K562 (cell line): ENCODE data around the gene CIB1. TPM values are rescaled to one million over a fixed set of nuclear protein-coding genes. Genes with fewer than 3 reads are reported as not detected.

Source experiments
- E4F1 ChIP-seq: fragments of 250-450 bp; sonication (Bioruptor Pico); IDR thresholded peaks from 2 replicates; pipeline ENCODE4 v1.5.0; 2021; ENCODE audit warnings: mild to moderate bottlenecking, borderline replicate concordance
- NCOA2 ChIP-seq, 2 experiments: fragments of 450-650 bp; IDR thresholded peaks; 2 replicates each; pipeline ENCODE4 v1.6.1; 2018; ENCODE audit warnings: mild to moderate bottlenecking in 2 of 2, moderate library complexity in 1 of 2; ENCODE audit not compliant: partially characterized antibody in 2 of 2
- SMARCA5 ChIP-seq: fragments of 450-650 bp; IDR thresholded peaks from 2 replicates; pipeline ENCODE4 v1.6.1; 2016
- ZNF24 ChIP-seq: fragments of 450-650 bp; IDR thresholded peaks from 2 replicates; pipeline ENCODE4 v1.6.1; 2016
- ZNF274 ChIP-seq: IDR thresholded peaks from 2 replicates; pipeline ENCODE4 v1.6.1; 2011; ENCODE audit warnings: low read depth, mild to moderate bottlenecking, low read length, moderate library complexity, borderline replicate concordance
- ZNF354B ChIP-seq: fragments of 250-450 bp; sonication (Bioruptor Pico); IDR thresholded peaks from 2 replicates; pipeline ENCODE4 v1.4.0; 2020
- ZZZ3 ChIP-seq: fragments of 450-650 bp; IDR thresholded peaks from 2 replicates; pipeline ENCODE4 v1.6.1; 2016; ENCODE audit warnings: antibody characterized with exemption, mild to moderate bottlenecking, moderate library complexity
- polyA plus RNA-seq, 8 experiments: library from polyadenylated mRNA; depleted of rRNA in 4 of 8; stranded (reverse) in 5 of 8; unstranded in 3 of 8; fragments of >200 nt; fragmentation: Nextera tagmentation in 2 of 8; fragmentation: Illumina TruSeq in 1 of 8; extraction: Ambion mirVana in 2 of 8; extraction: Trizol in 1 of 8; gene quantifications; 2 replicates each; pipeline versions ENCODE4 v1.2.1 to v1.2.3, GENCODE V29; 2011 to 2014; ENCODE audit warnings: inconsistent platforms in 1 of 8, missing spikeins in 1 of 8
- total RNA-seq, 7 experiments: library from RNA; depleted of rRNA in 6 of 7; stranded (reverse); fragments of >200 nt in 6 of 7; fragmentation: Illumina TruSeq in 2 of 7; extraction: Trizol in 2 of 7; gene quantifications; 2 replicates each; pipeline versions ENCODE4 v1.2.1 to v1.2.3, GENCODE V29; 2011 to 2021; ENCODE audit warnings: low replicate concordance in 1 of 7
- TF ChIP-seq, protein P1 (sequence below), 2 experiments: fragments of 450-650 bp in 1 of 2; IDR thresholded peaks; 2 replicates each; pipeline ENCODE4 v1.6.1; 2011 to 2017; ENCODE audit warnings: low read depth in 2 of 2, antibody characterized with exemption in 1 of 2, borderline replicate concordance in 1 of 2, low read length in 1 of 2, mild to moderate bottlenecking in 1 of 2, mixed read lengths in 1 of 2; ENCODE audit not compliant: control insufficient read depth in 1 of 2
- TF ChIP-seq, protein P2 (sequence below): fragments of 250-450 bp; sonication (Bioruptor Pico); IDR thresholded peaks from 2 replicates; pipeline ENCODE4 v1.9.0; 2021; ENCODE audit warnings: mild to moderate bottlenecking, inconsistent platforms

The CIB1 gene
- total and polyA plus RNA-seq, 9 of the 15 experiments (the other 6 are each of a cell fraction or from before 2014, with no cell fraction given): 14.9 to 136 (median 64.5) TPM

GRCh38 chr15:90249203-90249863, 15.6 kb upstream of the CIB1 start, which contains the start of gene TTLL13 (continued):
- TF ChIP-seq, protein P1, sequence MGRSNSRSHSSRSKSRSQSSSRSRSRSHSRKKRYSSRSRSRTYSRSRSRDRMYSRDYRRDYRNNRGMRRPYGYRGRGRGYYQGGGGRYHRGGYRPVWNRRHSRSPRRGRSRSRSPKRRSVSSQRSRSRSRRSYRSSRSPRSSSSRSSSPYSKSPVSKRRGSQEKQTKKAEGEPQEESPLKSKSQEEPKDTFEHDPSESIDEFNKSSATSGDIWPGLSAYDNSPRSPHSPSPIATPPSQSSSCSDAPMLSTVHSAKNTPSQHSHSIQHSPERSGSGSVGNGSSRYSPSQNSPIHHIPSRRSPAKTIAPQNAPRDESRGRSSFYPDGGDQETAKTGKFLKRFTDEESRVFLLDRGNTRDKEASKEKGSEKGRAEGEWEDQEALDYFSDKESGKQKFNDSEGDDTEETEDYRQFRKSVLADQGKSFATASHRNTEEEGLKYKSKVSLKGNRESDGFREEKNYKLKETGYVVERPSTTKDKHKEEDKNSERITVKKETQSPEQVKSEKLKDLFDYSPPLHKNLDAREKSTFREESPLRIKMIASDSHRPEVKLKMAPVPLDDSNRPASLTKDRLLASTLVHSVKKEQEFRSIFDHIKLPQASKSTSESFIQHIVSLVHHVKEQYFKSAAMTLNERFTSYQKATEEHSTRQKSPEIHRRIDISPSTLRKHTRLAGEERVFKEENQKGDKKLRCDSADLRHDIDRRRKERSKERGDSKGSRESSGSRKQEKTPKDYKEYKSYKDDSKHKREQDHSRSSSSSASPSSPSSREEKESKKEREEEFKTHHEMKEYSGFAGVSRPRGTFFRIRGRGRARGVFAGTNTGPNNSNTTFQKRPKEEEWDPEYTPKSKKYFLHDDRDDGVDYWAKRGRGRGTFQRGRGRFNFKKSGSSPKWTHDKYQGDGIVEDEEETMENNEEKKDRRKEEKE (IDR thresholded peaks at IDR 0.05; ENCODE audit: borderline replicate concordance in 1 of 2, control insufficient read depth in 1 of 2, low read depth in 2 of 2, low read length in 1 of 2): no peak
- no peak for TF ChIP-seq ZNF24
- no peak for TF ChIP-seq ZNF274
- no peak for TF ChIP-seq ZZZ3
- no peak for TF ChIP-seq SMARCA5
- no peak for TF ChIP-seq E4F1 (CRISPR knock-in tag)
- no peak for TF ChIP-seq ZNF354B (CRISPR knock-in tag)
- TF ChIP-seq, protein P2, sequence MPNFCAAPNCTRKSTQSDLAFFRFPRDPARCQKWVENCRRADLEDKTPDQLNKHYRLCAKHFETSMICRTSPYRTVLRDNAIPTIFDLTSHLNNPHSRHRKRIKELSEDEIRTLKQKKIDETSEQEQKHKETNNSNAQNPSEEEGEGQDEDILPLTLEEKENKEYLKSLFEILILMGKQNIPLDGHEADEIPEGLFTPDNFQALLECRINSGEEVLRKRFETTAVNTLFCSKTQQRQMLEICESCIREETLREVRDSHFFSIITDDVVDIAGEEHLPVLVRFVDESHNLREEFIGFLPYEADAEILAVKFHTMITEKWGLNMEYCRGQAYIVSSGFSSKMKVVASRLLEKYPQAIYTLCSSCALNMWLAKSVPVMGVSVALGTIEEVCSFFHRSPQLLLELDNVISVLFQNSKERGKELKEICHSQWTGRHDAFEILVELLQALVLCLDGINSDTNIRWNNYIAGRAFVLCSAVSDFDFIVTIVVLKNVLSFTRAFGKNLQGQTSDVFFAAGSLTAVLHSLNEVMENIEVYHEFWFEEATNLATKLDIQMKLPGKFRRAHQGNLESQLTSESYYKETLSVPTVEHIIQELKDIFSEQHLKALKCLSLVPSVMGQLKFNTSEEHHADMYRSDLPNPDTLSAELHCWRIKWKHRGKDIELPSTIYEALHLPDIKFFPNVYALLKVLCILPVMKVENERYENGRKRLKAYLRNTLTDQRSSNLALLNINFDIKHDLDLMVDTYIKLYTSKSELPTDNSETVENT (CRISPR knock-in tag): no peak
- TF ChIP-seq NCOA2 (IDR thresholded peaks at IDR 0.05; ENCODE audit: partially characterized antibody in 2 of 2): no peak
